Ovary (tissue), 9 donors: ENCODE measurements around the gene FAAH. TPM values are rescaled to one million over a fixed set of nuclear protein-coding genes. Genes with fewer than 3 reads are reported as not detected.

Source experiments
- DNase-seq, 5 donors: peaks; one replicate each; pipeline ENCODE4 v3.0.0-alpha.2; 2019 to 2020
- H3K27ac ChIP-seq, 2 donors: fragments of 200-600 bp; one replicate each; pipeline versions ENCODE4 v1.5.1 to v1.8.0; 2019 to 2022
- H3K27me3 ChIP-seq: fragments of 200-600 bp; one replicate; pipeline ENCODE4 v1.8.0; 2022
- H3K36me3 ChIP-seq: fragments of 200-600 bp; sonication (generic); one replicate; pipeline ENCODE4 v1.5.1; 2019
- H3K4me1 ChIP-seq: one replicate; pipeline ENCODE4 v1.8.1; 2013; ENCODE audit warnings: mild to moderate bottlenecking, moderate library complexity; ENCODE audit not compliant: insufficient read depth
- H3K4me3 ChIP-seq: fragments of 200-600 bp; sonication (generic); one replicate; pipeline ENCODE4 v1.5.1; 2017
- H3K9me3 ChIP-seq, 2 donors: fragments of 200-600 bp in 1 of 2; sonication (generic) in 1 of 2; one replicate each; pipeline versions ENCODE4 v1.5.1 to v1.8.1; 2013 to 2019; ENCODE audit warnings: mild to moderate bottlenecking in 1 of 2, moderate library complexity in 1 of 2
- EP300 ChIP-seq: sonication (generic); formaldehyde crosslinking; IDR thresholded peaks from one replicate; pipeline ENCODE4 v1.6.1; 2017; ENCODE audit warnings: antibody characterized with exemption
- POLR2A ChIP-seq: fragments of 450-650 bp; IDR thresholded peaks from one replicate; pipeline ENCODE4 v1.6.1; 2017; ENCODE audit warnings: antibody characterized with exemption, mild to moderate bottlenecking, moderate library complexity
- WGBS, 3 donors: extraction: QIAGEN DNeasy Blood & Tissue Kit in 1 of 3; methylation state at CpG; one replicate each; pipeline versions ENCODE4 v1.1.5 to v1.1.7; 2013 to 2017; 5-methylcytosine and 5-hydroxymethylcytosine counted together
- intact Hi-C, 4 donors: fragments of 100-400 bp; cut with DNase I; formaldehyde crosslinking; loops; one replicate each; pipeline versions ENCODE4 v1.11.0 to v1.15.1; 2022 to 2023
- polyA plus RNA-seq, 2 donors: library from polyadenylated mRNA; stranded (reverse); fragments of 200-250 nt in 1 of 2; fragments of 350-450 nt in 1 of 2; fragmentation: Illumina TruSeq in 1 of 2; extraction: RNeasy Lipid Tissue Mini Kit (QIAGEN cat#74804) in 1 of 2; gene quantifications; one replicate each; pipeline ENCODE4 v1.2.3, GENCODE V29; 2013 to 2014
- total RNA-seq, 7 donors: library from RNA; depleted of rRNA in 2 of 7; stranded (reverse); fragments of >200 nt in 2 of 7; fragmentation: NEBNext Ultra II Directional in 3 of 7; extraction: Animal tissue kit (Norgen Biotek cat#: 25700) in 3 of 7; gene quantifications; one replicate each; pipeline versions ENCODE4 v1.1.0 to v1.2.4, GENCODE V29; 2016 to 2023
- TF ChIP-seq, protein P1 (sequence below), 3 donors: fragments of 450-650 bp in 2 of 3; fragments of 200-600 bp in 1 of 3; IDR thresholded peaks; one replicate each; pipeline versions ENCODE4 v1.5.1 to v1.8.0; 2016 to 2022; ENCODE audit warnings: antibody characterized with exemption in 3 of 3, mild to moderate bottlenecking in 1 of 3
- donor health status: DM: no; HTN: no; CAD: no; lungs with moderate emphysema.
- donor health status: DM: no; HTN: no; CAD: no.
- donor health status: Bipolar disorder and iron deficiency.
- donor health status: DM: yes; HTN: yes; CAD: no.
- donor health status: DM: no; HTN: no; CAD: no.
- donor health status: DM: yes; HTN: yes; CAD: no.

The FAAH gene
- total and polyA plus RNA-seq, 9 donors, result 1.3 to 32.7 (median 8.4) TPM

DNA sequence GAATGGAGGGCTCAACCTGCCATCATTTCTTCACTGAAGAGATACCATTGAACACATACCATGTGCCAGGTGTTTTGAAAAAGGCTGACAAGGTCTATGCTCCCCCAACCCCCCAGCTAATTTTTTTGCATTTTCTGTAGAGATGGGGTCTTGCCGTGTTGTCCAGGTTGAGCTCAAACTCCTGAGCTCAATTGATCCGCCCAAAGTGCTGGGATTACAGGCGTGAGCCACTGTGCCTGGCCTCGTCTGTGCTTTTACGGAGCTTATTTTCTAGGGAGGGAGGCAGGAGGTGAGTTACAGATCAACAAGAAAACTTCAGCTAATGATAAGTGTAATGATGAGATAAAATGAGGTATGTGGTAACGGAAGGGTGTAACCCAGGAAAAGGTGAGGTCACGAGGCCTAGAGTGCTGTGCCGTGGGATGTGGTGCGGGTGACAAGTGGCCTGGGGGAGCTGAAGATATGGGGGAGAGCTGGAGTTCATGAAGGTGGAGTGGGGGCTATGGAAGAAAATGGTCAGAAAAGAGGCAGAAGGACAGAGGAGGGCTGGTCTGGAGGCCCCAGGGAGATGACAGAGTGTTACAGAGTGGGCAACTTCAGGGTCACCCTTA is 28.2 kb downstream of the FAAH start:
- H3K27me3 ChIP-seq, result no peaks in the 10 kb centered on the region
- no peaks in the 10 kb centered on the region for H3K9me3 ChIP-seq
- intact Hi-C loops, result no loop called here
- WGBS, 3 donors, result 75 to 83% (median 77%) methylated on average over 9 of the region's 9 CpGs
- no peaks in the 10 kb centered on the region for H3K4me1 ChIP-seq
- no peaks in the 10 kb centered on the region for H3K36me3 ChIP-seq
- TF ChIP-seq POLR2A (no peak), EP300 (no peak)
- no peak for DNase-seq
- no peak overlapping the region for H3K27ac ChIP-seq
- no peak overlapping the region for H3K4me3 ChIP-seq

DNA sequence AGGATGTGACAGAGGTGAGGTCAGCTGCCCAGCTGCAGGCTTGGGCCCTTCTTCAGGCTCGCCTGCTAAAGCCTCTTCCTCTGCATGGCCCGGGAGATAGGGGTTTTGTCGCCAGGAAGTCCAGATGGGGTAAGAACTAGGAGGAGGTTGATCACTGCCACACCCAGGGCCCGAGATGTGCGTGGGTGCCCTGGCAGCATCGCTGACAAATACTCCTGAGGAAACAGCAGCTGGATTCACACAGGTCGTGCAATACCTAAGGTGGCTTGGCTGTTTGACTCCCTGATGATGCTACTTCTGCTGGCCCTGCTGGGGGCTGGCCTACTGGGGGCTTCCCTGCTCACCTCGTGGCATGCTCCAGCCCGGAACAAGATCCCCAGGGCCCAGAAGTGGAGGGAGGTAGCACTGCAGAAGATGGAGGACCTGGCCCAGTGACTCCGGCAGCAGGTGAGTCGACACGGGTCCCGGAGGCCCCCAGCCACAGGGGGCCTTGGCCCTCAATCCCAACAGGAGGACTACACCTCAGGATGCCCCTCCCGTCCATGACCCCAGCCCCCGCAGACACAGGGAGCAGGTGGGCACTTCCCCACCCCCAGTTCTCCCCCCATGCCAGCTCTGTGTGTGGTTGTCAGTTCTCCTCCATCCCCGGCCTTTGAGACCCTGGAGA is 29.6 kb downstream of the FAAH start:
- Histone ChIP-seq H3K27ac (no peak overlapping the region), H3K9me3 (no peaks in the 10 kb centered on the region), H3K27me3 (no peaks in the 10 kb centered on the region), H3K4me1 (no peaks in the 10 kb centered on the region), H3K36me3 (no peaks in the 10 kb centered on the region), H3K4me3 (no peak overlapping the region)
- intact Hi-C loops, result no loop called here
- TF ChIP-seq, protein P1, sequence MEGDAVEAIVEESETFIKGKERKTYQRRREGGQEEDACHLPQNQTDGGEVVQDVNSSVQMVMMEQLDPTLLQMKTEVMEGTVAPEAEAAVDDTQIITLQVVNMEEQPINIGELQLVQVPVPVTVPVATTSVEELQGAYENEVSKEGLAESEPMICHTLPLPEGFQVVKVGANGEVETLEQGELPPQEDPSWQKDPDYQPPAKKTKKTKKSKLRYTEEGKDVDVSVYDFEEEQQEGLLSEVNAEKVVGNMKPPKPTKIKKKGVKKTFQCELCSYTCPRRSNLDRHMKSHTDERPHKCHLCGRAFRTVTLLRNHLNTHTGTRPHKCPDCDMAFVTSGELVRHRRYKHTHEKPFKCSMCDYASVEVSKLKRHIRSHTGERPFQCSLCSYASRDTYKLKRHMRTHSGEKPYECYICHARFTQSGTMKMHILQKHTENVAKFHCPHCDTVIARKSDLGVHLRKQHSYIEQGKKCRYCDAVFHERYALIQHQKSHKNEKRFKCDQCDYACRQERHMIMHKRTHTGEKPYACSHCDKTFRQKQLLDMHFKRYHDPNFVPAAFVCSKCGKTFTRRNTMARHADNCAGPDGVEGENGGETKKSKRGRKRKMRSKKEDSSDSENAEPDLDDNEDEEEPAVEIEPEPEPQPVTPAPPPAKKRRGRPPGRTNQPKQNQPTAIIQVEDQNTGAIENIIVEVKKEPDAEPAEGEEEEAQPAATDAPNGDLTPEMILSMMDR (IDR thresholded peaks at IDR 0.05), result no peak
- TF ChIP-seq POLR2A, result no peak
- TF ChIP-seq EP300, result no peak
- no peak for DNase-seq
- 73 to 78% (median 77%) methylated on average over 16 of the region's 16 CpGs for WGBS, 3 donors

DNA sequence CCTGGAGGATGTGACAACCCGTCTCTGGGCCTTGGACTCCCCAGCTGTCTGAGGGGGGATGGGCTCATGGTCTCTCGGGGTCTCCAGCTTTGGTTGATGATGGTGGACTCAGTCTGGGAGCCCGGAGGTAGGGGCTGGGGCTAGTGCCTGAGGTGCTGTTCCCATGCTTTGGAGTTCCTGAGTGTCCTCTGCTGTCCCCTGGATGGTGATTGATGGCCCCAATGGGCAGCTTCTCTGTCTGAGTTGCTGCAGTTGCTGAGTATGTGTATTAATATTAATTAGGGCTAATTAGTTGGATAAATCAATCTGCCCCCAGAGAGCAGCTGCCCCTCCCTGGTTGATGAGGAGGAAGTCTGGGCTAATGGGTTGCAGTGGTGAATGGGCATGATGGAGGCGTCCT is 30.6 kb downstream of the FAAH start:
- H3K27ac ChIP-seq, result no peak overlapping the region
- DNase-seq, result no peak
- no peaks in the 10 kb centered on the region for H3K9me3 ChIP-seq
- no peak for TF ChIP-seq POLR2A
- TF ChIP-seq, protein P1 (IDR thresholded peaks at IDR 0.05), result no peak
- TF ChIP-seq EP300, result no peak
- no peaks in the 10 kb centered on the region for H3K27me3 ChIP-seq
- no peaks in the 10 kb centered on the region for H3K36me3 ChIP-seq
- no peaks in the 10 kb centered on the region for H3K4me1 ChIP-seq
- H3K4me3 ChIP-seq, result no peak overlapping the region
- intact Hi-C loops, result no loop called here
- 78 to 82% (median 78%) methylated on average over 4 of the region's 4 CpGs for WGBS, 3 donors

DNA sequence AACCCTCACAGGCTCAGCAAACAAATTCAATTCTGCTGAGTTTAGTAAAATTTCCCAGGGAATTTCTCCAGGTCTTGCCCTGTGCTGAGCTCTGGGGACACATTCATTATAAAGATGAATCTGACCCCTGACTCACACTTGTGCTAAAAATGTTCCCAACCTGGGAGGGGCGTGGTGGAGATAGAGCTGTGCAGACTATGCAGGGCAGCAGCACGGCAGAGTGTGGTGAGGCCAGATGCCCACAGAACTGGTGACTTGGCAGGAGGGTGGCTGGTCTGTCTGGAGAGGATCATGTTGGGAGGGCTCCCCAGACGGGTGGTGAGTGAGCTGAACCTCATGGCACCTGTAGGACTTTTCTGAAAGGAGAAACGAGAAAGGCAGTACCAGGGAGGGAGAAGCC is 31.6 kb downstream of the FAAH start:
- Histone ChIP-seq H3K27me3 (no peaks in the 10 kb centered on the region), H3K4me3 (no peak overlapping the region), H3K4me1 (no peaks in the 10 kb centered on the region), H3K27ac (no peak overlapping the region), H3K36me3 (no peaks in the 10 kb centered on the region), H3K9me3 (no peaks in the 10 kb centered on the region)
- intact Hi-C loops, result no loop called here
- no peak for DNase-seq
- 51 to 64% (median 60%) methylated on average over 4 of the region's 4 CpGs for WGBS, 3 donors
- TF ChIP-seq, protein P1 (IDR thresholded peaks at IDR 0.05), result no peak
- TF ChIP-seq POLR2A (no peak), EP300 (no peak)

DNA sequence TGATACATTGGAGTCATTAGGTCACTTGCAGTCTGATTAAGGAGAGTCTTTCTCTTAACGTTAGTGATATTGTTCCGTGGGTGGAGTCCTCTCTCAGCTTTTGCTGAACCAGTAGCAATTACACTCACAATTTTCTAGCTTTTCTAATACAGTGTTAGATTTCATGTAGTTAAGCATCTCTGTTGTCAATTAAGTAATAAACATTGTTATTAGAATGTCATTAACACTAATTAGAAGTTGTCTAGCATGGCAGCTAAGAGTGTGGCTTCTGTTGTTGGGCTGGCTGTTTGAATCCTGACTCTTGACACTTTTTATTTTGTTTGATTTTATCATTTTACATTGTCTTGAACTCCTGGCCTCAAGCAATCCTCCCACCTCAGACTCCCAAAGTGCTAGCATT is 33.4 kb downstream of the FAAH start:
- WGBS, 3 donors, result 37 to 44% (median 43%) methylated on average over 2 of the region's 2 CpGs

More for the DNA sequence above, 33.4 kb downstream of the FAAH start:
- no peak for DNase-seq
- no peaks in the 10 kb centered on the region for H3K4me1 ChIP-seq
- H3K27me3 ChIP-seq, result no peaks in the 10 kb centered on the region
- H3K36me3 ChIP-seq, result no peaks in the 10 kb centered on the region
- H3K27ac ChIP-seq, result no peak overlapping the region
- no peak for TF ChIP-seq POLR2A
- TF ChIP-seq, protein P1 (IDR thresholded peaks at IDR 0.05), result no peak
- no peak for TF ChIP-seq EP300
- intact Hi-C loops, result no loop called here
- H3K9me3 ChIP-seq, result no peaks in the 10 kb centered on the region
- no peak overlapping the region for H3K4me3 ChIP-seq
